ENCODE results near the gene NR1H3. TPM values are rescaled to one million over a fixed set of nuclear protein-coding genes. Genes with fewer than 3 reads are reported as not detected.

NR1H3 gene
- total and polyA plus RNA-seq, 10 of the 15 experiments (the other 5 are each of a cell fraction or from before 2014, with no cell fraction given) = 2.6 to 8.9 (median 4.5) TPM

- TF ChIP-seq ZBED1 (IDR thresholded peaks at IDR 0.05; ENCODE audit: borderline replicate concordance) = no peak
- TF ChIP-seq SREBF1 (IDR thresholded peaks at IDR 0.05; ENCODE audit: low read length) = no peak
- TF ChIP-seq DPF2 (IDR thresholded peaks at IDR 0.05) = 0 out of 2 replicates have a peak, but pooled peaks have one; percentile 67
- no peak for TF ChIP-seq PKNOX1 (IDR thresholded peaks at IDR 0.05)
- peak; percentile 53; the same call in 1 of the 2 replicates for TF ChIP-seq MTA3 (IDR thresholded peaks at IDR 0.05; ENCODE audit: borderline replicate concordance, low read length)
- no peak for TF ChIP-seq MYC (IDR thresholded peaks at IDR 0.05; ENCODE audit: insufficient read depth, insufficient read length, insufficient replicate concordance, low read length, severe bottlenecking)
- no peak for TF ChIP-seq HSF1 (IDR thresholded peaks at IDR 0.05; ENCODE audit: low read depth, low read length)
- no peak for TF ChIP-seq CUX1 (IDR thresholded peaks at IDR 0.05; ENCODE audit: insufficient replicate concordance, low read depth, low read length)
- no peak for TF ChIP-seq SIX5 (IDR thresholded peaks at IDR 0.05; ENCODE audit: low read depth, low read length, severe bottlenecking)
- TF ChIP-seq CREB1 (IDR thresholded peaks at IDR 0.05; ENCODE audit: low read depth) = no peak
Observed at GRCh38 chr11:47248304-47248663, 9.5 kb upstream of the NR1H3 start (continued).

All from GM12878 (cell line).